DMS 273 (cell line): ENCODE measurements around the gene DLGAP4.

Experiments
- DNase-seq: peaks from one replicate; lab custom pipeline; 2025; ENCODE audit not compliant: unreplicated experiment; lab: John Stamatoyannopoulos, UW

Gene DLGAP4

DNA sequence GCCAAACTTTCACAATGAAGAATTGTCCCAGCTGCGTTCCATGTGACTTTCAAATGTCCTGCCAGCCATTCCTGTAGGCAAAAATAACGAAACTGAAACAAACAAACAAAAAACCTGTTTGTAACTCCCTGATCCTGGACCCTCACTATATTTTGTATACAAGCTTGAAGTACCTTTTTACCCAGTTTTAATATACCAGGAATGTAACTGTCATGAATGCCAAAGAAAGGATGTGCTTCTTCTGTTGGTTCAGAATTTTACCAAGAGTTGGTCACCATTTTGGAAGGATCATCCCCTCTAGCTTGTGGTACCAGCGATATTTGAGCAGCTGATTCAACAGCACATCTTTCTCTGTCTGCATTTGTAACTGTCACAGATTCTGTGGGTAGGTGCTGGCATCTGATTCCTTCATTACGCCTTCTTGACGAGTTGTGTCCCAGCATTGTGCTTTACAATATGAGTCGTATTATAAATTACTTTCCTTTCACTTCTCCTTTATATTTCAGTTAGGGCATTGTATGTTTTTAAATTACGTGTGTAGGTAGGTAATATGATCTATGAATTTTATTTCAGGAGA is 93.9 kb downstream of the DLGAP4 start:
- DNase-seq = no peak

GRCh38 chr20:36400909-36401735 is 95.0 kb downstream of the DLGAP4 start:
- DNase-seq = peak; percentile 65

DNA sequence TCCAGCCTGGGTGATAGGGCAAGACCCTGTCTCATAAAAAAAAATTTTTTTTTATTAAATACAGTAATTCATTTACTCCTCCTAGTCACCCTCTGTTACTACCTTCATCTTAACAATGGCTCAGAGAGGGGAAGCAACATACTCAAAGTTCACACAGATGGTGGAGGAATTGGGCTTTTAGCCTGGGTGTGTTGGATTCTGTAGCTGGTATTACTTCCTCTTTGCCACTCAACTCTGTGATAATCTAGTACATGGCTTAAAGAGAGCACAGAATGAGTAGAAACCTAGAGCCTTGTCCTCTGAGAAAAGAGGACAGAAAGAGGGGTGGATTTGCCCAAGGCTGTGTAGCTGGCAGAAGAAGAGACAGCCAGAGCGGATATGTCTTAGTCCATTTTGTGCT is 96.6 kb downstream of the DLGAP4 start:
- DNase-seq = no peak

GRCh38 chr20:36404435-36404978 is 98.4 kb downstream of the DLGAP4 start:
- no peak for DNase-seq

DNA sequence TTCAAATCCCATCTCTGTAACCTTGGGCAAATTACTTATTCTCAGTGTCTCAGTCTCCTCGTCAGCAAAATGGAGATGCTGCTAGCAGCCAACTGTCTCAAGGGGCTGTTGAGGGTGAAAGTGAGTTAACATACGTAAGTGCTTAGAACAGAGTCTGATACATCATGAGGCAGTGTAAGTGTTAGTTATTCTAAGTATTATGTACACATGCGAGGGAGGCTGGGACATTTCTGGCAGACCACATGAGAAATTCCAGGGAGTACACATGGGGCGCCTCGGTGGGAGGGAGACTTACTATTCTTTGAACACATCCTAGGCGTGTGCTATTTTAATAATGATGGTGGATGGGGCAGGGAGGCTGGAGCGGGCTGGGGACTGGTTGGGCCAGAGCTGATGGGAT is 99.1 kb downstream of the DLGAP4 start:
- no peak for DNase-seq

DNA sequence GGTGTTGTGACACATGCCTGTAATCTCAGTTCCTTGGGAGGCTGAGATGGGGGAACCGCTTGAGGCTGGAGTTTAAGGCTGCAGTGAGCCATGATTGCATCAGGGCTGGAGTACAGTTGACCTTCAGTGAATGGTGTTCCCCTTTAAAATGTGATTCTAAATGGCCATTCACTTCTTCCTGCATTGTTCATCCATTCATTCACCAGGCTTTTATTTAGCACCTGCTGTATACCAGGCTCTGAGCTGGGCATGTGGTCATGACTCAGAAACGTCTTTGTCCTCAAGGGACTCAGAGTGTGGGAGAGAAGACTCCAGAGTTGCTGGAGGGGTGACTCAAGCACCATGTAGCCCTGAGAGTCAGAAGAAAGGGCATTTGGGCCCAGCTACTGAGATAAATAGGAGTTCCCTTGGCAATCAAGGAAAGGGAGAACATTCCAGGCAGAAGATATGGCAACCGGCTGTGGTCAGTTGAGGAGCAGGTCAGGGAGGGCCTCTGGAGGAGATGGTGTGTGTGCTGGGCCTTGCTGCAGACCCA is 101.1 kb downstream of the DLGAP4 start:
- no peak for DNase-seq

DNA sequence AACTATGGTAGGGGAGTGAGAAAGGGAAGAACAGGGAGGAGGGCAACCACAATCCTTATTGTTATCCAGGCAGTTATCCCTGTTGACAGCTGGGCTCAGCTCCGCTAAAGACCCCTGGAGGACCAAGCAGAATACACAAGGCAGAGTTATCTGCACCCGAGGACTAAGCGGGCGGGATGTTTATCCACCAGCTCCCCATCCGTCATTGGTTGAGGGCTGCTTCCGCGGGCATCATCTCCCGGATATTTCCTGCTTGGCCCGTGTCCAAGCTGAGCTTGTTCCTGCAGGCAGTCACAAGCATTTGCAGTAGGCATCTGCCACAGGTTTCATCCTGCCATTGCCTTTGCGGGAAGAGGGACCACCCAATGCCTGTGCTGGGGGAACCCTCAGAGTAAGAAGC is 102.1 kb downstream of the DLGAP4 start:
- DNase-seq = peak; percentile 93

- DNase-seq = no peak
Measured at GRCh38 chr20:36411861-36412454, 105.8 kb downstream of the DLGAP4 start.

- no peak for DNase-seq
Measured at GRCh38 chr20:36415475-36416002, 109.4 kb downstream of the DLGAP4 start.

- no peak for DNase-seq
Measured at GRCh38 chr20:36418711-36419110, 112.6 kb downstream of the DLGAP4 start.

- DNase-seq = no peak
Measured at GRCh38 chr20:36421641-36422040, 115.5 kb downstream of the DLGAP4 start.

DNA sequence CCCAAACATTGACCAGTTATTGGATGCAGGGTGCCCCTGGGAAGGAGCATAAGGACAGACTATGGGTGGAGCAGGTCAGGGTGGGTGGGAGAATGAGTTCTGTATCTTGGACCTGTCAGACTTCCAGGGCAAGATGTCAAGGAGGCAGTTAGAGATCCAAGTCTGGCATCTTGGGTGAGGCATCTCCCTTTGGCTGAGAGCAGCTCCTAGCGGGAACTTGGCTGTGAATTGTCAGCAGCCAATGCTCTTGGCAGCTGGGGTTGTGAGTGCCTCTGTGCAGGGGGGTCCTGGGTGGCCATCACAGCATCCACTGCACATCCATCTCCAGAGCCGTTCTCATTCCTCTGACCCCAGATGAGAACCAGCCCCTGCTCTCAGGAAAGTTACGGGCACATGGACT is 118.2 kb downstream of the DLGAP4 start:
- no peak for DNase-seq

DNA sequence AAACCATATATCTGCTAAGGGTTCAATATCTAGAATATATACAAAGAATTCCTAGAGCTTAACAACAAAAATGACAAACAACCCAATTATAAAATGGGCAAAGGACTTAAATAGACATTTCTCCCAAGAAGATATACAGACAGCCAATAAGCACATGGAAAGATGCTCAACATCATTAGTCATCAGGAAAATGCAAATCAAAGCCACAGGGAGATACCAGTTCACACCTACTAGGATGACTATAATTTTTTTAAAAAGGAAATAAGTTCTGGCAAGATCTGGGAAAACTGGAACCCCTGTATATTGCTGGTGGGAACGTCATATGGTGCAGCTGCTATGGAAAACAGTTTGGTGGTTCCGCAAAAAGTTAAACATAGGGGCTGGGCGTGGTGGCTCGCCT is 119.0 kb downstream of the DLGAP4 start:
- no peak for DNase-seq

DNA sequence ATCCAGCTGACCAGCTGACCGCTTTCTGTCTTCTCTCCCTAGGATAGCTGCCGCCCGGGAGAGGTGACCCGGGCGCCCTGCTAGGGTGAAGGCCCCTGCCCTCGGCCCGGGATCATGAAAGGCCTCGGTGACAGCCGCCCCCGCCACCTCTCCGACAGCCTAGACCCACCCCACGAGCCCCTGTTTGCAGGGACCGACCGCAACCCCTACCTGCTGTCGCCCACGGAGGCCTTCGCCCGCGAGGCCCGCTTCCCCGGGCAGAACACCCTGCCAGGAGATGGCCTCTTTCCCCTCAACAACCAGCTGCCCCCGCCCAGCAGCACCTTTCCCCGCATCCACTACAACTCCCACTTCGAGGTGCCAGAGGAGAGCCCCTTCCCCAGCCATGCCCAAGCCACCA is 125.5 kb downstream of the DLGAP4 start:
- DNase-seq = no peak

DNA sequence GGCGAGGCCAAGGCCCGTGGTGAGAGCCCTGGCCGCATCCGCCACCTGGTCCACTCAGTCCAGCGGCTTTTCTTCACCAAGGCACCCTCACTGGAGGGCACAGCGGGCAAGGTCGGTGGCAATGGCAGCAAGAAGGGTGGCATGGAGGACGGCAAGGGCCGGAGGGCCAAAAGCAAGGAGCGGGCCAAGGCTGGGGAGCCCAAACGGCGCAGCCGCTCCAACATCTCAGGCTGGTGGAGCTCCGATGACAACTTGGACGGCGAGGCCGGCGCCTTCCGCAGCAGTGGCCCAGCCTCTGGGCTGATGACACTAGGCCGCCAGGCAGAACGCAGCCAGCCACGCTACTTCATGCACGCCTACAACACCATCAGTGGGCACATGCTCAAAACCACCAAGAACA is 126.0 kb downstream of the DLGAP4 start:
- no peak for DNase-seq

DNA sequence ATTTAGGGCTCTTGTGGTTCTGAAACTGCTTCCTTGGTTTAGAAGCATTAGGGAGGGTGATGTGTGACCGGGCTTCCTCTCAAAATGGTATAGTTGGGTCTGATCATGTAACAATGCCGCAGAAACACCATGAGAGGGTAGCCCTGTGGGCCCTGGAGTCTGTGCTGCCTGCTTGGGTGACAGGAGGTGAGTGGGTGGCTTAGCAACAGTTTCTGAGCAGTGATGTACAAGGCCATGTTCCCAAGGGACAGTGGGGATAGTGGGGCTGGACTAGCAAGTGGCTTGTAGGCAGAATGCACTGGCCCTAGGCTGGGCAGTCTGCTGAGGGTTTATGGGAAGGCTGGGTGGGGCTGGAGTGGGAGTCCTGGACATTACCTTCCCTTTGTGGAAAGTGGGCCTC is 128.2 kb downstream of the DLGAP4 start:
- peak; percentile 19 for DNase-seq

DNA sequence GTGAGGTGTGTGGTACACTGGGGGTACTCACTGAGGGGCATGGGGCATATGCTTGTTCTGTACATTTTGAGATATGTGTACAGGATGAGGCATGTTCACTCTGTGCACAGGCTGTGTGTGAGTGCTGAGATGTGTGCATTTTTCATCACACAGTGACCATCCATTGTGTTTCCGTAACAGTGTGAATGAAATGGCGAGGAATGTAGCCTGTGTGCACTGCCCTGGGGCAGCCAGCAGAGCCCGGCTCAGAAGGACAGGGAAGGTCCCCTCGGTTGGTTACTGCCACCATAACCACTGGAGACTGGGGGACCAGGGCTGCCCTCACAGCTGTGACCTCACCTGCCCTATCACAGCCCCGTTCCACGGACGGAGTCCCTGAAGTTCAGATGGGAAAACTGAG is 129.0 kb downstream of the DLGAP4 start:
- no peak for DNase-seq

DNA sequence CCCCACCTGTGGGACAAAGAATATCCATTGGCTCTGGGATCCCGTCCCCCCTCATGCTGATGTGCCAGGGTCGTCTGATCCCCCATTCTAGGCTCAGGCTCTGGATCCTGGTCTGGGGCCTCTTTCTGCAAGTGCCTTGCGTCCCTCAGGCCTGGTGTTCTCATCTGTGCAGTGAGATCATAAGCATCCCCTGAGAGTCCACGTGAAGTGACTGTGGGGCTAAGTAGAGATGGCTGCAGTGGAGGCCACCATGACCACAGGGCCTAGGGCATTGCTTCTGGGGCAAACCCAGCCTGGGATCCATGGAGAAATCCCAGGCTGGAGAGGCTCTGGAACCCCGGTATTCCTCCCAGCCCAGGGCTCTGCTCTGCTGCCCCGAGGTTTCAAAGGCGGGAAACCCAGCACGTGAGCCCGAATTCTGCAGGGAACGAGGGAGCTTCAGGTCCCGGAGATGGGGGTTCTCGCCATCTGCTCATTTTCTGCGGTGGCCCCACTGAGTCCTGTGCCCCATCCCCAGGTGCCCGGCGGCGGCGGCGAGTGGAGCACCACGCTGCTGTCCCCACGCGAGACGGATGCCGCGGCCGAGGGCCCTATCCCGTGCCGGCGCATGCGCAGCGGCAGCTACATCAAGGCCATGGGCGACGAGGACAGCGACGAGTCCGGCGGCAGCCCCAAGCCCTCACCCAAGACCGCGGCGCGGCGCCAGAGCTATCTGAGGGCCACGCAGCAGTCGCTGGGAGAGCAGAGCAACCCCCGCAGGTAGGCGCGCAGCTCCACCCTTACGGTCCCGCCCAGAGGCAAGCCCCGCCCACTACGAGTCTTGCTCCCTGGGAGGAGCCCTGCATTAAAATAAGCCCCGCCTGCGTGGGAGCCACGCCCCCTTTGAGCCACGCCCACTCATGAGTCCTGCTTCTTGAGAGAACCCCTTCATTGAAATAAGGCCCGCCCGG is 129.7 kb downstream of the DLGAP4 start:
- peak; percentile 21 for DNase-seq

DNA sequence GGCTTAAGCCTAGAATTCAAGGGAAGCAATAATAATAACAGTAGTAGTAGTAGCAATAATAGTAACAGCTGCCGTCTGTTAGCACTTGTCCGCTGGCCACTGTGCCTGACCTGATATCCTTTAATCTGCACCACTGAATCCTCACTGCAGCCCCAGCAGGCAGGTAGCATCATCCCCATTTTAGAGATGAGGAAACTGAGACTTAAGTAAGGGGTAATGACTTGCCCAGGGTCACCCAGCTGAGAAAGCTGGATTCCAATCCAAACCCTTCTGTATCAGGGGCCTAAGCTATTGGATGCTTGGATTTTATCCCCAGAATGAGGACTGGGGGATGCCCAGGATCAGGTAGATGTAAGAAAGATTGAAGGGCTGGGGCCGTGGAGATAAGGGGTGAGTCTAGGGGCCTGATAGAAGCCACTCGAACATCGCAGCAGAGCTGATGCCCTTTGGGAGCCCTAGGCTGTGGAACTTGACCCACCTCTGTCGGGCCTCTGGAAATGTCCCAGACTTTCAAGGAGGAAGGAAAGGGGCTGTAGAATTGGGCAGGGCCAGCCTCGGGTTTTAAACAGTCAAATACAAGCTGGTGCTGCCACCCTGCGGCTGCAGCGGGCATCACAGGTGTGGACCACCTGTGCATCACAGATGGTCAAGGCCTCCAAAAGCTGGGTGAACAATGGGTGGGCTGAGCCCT is 133.0 kb downstream of the DLGAP4 start:
- DNase-seq = peak; percentile 84

DNA sequence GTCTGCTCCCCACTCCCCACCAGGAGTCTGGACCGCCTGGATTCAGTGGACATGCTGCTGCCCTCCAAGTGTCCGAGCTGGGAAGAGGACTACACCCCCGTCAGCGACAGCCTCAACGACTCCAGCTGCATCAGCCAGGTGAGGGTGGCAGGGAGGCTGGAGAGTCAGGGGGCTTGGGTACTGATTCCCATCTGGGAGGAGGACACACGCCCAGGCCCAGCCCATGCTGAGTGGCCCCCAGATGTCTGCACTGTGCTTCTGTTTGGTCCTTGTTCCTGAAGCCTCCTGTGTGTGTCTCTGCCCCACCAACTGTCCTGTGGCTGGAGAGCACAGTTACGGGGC is 133.6 kb downstream of the DLGAP4 start:
- no peak for DNase-seq
